Subcutaneous adipose tissue (tissue), 4 donors: Measurements from ENCODE around the gene PRKD2. TPM values are rescaled to one million over a fixed set of nuclear protein-coding genes. Genes with fewer than 3 reads are reported as not detected.

Source experiments
- total RNA-seq, 4 donors: library from RNA; depleted of rRNA; stranded (reverse); fragments of >200 nt; gene quantifications; one replicate each; pipeline ENCODE4 v1.1.0, GENCODE V29; 2016
- TF ChIP-seq, protein P1 (sequence below): fragments of 450-650 bp; IDR thresholded peaks from one replicate; pipeline ENCODE4 v1.5.1; 2016; ENCODE audit warnings: low read depth, mild to moderate bottlenecking, control low read depth, antibody characterized with exemption, moderate library complexity

The PRKD2 gene
- total RNA-seq, 4 donors from 2014 or later = 14.5 to 50.9 (median 25.0) TPM

- TF ChIP-seq, protein P1, sequence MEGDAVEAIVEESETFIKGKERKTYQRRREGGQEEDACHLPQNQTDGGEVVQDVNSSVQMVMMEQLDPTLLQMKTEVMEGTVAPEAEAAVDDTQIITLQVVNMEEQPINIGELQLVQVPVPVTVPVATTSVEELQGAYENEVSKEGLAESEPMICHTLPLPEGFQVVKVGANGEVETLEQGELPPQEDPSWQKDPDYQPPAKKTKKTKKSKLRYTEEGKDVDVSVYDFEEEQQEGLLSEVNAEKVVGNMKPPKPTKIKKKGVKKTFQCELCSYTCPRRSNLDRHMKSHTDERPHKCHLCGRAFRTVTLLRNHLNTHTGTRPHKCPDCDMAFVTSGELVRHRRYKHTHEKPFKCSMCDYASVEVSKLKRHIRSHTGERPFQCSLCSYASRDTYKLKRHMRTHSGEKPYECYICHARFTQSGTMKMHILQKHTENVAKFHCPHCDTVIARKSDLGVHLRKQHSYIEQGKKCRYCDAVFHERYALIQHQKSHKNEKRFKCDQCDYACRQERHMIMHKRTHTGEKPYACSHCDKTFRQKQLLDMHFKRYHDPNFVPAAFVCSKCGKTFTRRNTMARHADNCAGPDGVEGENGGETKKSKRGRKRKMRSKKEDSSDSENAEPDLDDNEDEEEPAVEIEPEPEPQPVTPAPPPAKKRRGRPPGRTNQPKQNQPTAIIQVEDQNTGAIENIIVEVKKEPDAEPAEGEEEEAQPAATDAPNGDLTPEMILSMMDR = no peak
Observed at GRCh38 chr19:46693760-46694159, 23.2 kb downstream of the PRKD2 start.

GRCh38 chr19:46692918-46693722, 23.8 kb downstream of the PRKD2 start:
- TF ChIP-seq, protein P1 = no peak

- TF ChIP-seq, protein P1 = no peak
Observed at GRCh38 chr19:46691948-46692347, 25.0 kb downstream of the PRKD2 start.

DNA sequence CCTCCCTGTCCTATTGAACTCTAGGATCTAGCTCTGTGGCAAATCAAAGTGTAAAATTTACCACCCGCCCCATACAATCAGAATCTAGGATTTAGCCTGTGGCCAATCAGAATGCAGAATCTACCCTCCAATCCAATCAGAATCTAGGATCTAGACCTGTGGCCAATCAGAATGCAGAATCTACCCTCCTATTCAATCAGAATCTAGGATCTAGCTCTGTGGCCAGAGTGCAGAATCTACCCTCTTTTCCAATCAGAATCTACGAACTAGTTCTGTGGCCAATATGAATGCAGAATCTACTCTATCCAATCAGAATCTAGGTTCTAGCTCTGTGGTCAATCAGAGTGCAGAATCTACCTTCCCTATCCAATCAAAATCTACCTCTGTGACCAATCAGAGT, 25.8 kb downstream of the PRKD2 start:
- TF ChIP-seq, protein P1 = no peak

DNA sequence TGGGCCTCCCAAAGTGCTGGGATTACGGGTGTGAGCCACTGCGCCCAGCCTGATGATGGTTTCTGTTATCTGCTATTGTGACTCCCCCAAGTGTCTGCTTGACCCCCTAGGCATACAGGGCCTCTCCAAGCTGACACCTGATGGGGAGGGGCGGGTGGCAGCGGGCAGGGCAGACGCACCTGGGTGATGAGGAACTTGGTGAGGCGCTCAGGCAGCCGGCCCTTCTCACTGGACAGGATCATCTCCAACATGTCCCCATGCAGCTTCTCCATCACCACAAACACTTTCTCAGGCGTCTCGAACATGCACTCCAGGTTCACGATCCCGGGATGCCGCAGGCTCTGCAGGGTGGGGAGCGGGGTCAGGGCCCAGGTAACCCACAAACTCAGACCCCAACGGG, 27.6 kb downstream of the PRKD2 start:
- TF ChIP-seq, protein P1 = no peak

- TF ChIP-seq, protein P1 = no peak
Observed at GRCh38 chr19:46687438-46688145, 29.3 kb downstream of the PRKD2 start.

DNA sequence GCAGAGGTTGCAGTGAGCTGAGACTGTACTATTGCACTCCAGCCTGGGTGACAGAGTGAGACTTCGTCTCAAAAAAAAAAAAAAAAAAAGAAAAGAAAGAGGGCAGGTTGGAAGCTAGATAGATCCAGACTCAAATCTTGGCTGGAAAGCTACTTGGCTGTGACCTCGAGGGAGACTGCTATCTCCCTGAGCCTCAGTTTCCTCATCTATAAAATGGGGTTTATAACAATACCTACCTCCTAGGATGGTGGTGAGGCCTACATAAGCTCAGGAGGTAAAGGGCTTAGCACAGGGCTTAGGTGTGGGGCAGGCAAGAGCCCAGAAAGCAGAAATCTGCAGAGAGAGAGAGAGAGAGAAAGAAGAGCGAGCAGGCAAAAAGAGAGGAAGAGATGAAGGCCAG, 31.7 kb downstream of the PRKD2 start:
- TF ChIP-seq, protein P1 = no peak
